Left renal pelvis (tissue), 4 donors: ENCODE data around the gene KRTAP12-2. TPM values are rescaled to one million over a fixed set of nuclear protein-coding genes. Genes with fewer than 3 reads are reported as not detected.

Experiments used
- DNase-seq, 4 donors: peaks; one replicate each; pipeline ENCODE4 v3.0.0-alpha.2; 2013; ENCODE audit warnings: low read depth in 4 of 4, low spot score in 3 of 4
- polyA plus RNA-seq, 4 donors: library from polyadenylated mRNA; unstranded; fragments of 120-200 nt; gene quantifications; one replicate each; pipeline ENCODE4 v1.2.1, GENCODE V29; 2013; ENCODE audit not compliant: insufficient read length in 4 of 4

The KRTAP12-2 gene, protein sequence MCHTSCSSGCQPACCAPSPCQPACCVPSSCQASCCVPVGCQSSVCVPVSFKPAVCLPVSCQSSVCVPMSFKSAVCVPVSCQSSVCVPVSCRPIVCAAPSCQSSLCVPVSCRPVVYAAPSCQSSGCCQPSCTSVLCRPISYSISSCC
- polyA plus RNA-seq, result not detected

DNA sequence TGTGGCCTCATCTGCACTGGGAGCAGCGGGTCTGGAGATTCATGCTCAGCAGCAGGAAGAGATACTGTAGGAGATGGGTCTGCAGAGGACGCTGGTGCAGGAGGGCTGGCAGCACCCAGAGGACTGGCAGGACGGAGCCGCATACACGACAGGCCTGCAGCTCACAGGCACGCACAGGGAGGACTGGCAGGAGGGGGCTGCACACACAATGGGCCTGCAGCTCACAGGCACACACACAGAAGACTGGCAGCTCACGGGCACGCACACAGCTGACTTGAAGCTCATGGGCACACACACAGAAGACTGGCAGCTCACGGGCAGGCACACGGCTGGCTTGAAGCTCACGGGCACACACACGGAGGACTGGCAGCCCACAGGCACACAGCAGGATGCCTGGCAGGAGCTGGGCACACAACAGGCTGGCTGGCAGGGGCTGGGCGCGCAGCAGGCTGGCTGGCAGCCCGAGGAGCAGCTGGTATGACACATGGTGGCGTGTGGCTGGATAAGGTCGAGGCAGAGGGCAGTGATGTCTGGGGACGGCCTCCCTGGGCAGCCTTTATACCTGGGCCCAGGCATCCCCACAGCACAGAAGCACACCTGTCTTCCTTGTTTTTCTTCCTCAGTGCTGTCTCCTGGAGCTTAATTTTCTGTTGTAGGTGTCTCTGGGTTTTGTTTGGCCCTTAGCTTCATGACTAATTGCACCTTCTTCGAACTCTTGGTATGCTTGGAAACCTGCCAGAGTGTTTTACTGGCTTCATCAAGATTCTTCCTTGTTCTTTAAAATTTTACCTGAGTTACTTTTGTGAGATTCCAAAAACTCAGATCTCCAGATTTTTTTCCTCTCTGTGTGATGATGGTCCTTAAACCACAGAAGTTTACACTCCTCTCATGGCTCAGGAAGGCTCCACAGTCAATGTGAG is at the start of gene KRTAP12-2:
KRTAP12-2 (minus strand) TSS at position 527 of the 920 bp plus-strand sequence; CDS start at position 486, 41 bp downstream.
- DNase-seq, result no peak

DNA sequence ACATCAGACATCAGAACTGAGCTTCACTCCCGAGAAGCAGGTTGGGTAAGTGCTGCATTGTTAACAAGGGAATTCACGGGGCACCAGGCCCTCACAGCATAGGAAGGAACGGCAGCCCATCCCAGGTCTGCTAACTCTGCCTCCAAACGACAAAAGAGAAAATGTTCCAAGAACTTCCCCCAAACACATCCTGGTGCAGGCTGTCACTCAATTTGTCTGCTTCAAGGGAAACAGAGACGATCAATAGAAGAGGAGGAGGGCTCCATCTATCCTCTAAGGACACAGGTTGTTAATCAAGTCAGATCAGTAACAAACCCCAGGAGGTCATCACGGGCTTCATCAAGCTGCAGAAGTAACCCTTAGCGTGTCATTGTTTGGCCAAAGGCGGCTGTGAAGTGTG is 48.2 kb upstream of the KRTAP12-2 start:
- DNase-seq, result no peak

DNA sequence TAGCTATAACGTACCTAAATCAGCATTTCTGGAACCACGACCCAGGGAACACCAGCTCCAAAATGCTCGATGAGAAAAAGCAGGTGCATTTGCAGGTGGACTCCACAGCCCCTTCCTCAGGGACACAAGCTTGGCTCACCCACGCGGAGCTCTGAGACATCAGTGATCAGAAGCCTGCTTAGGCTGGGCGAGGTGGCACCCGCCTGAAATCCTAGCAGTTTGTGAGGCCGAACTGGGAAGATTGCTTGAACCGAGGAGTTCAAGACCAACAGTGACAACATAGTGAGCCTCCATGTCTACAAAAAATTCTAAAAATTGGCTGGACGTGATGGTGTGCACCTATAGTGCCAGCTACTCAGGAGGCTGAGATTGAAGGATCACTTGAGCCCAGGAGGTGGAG is 47.1 kb upstream of the KRTAP12-2 start:
- no peak for DNase-seq

DNA sequence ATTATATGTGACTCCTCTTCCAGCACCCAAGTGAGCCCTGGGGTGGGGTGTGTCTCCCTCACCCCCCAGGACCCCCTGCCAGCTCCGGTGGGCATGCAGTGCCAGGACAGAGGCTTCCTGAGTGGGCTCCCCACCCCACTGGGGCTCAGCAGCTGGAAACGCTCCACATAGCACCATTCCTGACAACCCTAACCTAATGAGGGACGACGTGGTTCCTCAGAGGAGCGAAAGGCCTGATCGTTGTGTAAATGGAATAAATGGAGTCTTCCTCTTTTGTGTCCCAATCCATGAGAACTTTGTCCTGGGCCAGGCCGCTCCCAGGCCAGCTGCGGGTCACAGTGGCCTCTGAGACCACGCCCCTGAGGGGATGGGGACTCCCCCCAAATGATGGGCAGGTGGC is 46.4 kb upstream of the KRTAP12-2 start:
- no peak for DNase-seq

DNA sequence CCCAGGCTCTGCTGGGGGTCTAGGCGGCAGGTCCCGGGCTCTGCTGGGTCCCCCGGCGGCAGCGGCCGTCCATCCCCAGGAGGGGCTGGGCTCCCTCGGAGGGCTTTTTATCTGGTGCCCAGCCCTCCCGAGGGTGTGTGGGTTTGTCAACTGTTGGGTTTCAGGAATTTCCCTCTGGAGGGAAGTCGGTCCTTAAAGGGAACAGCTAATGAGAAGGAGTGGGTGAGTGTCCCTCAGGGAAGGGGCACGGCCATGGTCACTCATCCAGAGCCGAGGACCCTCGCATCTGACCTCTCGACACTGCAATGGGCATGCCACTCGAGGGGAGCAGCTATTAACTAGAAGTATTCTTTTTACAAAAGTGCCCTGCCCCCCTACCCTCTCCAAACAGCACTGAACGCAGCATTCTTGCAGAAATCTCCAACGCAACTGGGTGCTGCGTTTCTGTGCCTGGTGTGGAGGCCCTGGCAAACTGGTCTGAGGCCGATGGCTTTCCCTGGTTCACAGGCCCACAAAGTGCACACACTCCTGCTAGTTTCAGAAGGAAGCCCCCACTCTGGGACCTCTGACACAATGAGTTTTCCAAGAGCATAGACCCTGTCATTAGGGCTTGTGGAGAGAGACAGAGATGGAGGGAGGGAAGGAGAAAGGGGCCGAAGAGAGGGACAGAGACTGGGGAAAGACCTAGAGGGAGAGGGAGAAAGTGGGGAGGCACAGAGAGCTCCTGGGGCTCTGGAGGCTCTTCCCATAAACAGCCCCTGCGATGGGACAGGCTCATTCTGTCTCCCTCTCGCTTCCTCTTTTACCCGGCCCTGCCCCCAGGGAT is 45.7 kb upstream of the KRTAP12-2 start:
- DNase-seq, result no peak

DNA sequence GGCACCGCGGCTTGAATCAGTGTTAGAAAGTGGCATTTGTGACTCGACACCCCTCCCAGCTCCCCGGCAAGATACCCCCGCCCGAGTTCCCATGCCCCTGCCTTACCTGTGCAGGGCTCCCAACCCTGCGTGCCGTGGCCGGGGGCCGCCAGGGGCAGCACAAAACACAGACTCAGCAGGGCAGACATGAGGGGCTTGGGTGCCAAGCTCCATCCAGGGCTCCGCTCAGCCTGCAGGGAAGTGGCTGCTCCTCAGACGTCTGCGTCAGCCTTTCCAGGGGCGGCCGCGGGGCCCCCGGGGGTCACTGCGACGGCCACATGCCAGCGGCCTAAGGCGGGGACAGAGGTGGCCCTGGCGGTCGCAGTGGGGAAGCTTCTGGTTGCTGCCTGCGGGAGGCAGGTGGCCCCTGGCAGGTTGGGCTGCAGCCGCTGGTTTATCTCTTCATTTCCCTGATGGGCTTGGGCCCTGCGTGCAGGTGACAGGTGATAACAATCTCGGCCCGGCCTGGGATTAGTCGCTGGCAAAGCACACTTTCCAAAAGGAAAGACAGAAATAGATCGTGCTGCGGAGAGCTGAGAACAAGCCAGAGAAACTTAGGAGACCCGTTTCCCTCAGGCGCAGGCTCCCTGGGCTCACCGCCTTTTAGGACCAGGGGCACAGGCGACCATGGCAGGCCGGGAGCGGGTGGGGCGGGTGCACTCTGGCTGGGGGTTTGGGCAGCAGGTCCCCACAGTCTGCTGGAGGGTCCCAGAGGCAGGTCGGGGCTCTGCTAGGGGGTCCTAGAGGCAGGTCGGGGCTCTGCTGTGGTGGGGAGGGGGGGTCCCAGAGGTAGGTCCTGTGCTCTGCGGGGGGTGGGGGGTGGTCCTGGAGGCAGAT is 44.8 kb upstream of the KRTAP12-2 start, which contains the start of gene TSPEAR:
TSPEAR (minus strand) TSS at position 246 of the 876 bp plus-strand sequence; CDS start at position 188, 58 bp downstream.
- DNase-seq, result no peak

DNA sequence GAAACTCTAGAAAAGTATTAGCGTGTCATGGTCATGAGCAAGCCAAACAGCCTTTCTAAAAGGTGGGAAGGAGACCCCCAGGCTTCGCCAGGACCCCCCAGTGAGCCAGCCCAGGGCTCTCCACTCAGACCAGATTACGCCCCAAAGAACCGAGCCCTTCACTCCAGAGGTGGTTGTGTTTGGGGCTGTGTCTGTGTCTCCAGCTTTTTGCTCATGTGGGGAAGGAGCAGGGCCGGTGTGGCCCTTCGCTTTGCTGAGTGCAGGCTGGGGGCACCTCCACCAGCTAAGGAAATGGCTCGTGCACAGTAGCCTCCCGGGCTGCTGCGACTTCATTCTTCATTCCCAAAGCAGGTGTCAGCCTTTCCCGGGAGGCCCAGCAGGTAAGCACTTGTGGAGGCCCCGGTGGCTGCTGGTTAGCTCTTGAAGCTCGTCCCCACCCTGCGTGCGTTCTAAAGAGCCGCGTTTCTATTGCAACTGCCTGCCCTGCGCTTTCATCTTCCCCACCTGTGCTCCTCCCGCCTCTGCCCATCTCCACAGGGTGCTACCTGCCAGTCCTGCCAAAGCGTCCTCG is 44.1 kb upstream of the KRTAP12-2 start:
- DNase-seq, result no peak

DNA sequence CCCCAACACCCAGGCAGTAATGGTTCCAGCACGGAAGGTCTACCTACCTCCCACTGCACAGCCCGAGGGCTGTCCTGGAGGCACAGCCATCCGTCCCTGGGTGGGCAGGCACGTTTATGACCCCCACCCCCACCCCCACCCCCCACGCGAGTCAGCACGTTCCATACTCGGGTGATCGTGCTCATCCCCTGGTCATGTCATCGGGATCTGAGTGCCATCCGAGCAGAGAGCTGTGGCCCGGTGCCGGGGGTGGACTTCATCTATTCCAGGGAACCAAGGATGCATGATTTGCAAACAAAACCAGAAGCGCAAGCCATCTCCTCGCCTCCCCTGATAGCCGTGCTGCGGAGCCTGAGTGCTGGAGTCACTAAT is 43.6 kb upstream of the KRTAP12-2 start:
- DNase-seq, result no peak

DNA sequence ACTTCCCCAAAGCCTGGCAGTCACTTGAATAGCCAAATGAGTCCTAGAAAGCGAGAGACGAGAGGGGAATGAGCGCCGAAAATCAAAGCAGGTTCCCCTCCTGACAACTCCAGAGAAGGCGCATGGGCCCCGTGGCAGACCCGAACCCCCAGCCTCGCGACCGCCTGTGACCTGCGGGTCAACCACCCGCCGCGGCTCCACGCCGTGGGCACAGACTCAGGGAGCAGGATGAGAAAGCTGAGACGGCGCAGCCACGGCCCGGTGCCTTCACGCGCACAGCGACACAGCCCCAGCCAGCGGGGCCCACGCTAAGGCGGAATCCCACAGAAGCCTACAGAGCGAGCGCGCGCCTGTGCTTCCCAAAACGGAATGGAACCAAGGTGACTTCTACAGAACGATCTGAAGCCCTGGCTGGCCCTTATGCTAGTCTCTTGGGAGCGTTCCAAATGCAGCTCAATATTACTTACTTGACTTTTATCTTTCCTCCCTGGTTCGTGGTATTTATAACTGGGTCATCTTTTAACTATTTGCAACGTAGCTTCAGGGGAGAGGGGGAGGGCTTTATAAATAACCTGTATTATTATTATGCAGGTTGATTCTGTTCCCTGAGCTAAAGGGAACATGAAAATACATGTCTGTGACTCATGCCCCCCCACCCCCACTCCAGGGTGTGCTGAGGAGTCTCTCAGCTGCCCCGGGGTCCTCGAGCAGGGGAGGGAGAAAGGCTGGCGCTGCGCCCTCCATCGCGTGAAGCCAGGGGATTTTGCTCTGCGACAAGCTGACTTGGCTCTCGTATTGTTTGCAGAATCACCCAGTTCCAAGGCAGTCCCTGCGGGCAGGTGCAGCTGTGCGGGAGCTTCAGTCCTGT is 42.9 kb upstream of the KRTAP12-2 start:
- no peak for DNase-seq

DNA sequence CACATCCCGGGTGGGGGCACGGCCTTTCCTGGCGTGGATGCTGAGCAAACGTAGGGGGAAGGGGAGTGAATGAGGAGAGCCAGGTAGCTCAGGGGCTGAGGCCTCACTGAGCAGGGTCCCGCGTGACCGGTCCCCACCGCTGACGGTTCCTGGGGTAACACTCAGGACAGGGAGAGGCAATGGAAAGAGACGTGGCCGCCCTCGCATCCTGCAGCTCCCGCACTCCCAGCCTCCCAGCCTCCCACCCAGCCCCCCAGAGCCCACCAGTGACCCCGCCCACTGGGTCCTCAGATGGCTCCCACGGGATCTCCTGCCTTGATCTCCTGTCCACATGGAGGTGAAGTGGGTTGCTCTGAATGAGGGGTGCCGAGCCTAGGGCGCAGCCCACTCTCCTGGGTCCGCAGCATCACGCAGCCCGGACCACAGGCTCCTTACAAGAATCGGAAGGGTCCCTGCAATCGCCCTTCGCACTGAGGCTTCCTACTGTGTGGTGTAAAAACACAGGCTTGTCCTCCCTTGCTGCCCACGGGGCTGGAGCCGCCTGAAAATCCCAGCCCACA is 42.2 kb upstream of the KRTAP12-2 start:
- DNase-seq, result no peak

DNA sequence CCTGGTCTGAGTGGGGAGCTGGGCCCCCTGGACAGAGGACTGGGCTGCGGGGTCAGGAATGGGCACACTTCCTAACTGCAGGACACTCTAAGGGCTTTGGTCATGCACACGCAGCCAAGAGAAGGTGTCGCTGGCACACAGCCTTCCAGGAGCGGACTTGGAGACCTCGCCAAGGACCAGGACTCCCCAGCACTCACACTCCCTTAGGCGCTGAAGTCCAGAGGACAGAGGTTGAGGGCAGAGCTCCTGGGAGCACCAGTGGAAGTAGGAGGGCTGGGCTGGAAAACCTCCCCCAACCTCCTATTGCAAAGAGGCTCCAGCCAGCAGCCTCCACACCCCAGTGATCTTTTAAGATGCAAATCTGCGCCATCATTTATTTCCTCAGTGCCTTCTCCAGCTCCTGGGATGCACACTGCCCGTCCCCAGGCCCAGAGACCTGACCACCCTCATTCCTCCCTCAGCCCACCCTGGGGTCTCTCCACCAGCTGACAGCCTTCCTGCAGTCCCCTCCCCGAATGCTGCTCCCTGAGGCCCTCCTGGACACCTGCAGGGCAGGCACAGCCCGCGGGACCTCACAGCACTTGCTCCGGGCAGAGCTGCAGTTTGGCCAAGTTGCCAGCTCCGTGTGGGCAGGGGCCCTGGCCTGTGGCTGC is 41.6 kb upstream of the KRTAP12-2 start:
- DNase-seq, result no peak

DNA sequence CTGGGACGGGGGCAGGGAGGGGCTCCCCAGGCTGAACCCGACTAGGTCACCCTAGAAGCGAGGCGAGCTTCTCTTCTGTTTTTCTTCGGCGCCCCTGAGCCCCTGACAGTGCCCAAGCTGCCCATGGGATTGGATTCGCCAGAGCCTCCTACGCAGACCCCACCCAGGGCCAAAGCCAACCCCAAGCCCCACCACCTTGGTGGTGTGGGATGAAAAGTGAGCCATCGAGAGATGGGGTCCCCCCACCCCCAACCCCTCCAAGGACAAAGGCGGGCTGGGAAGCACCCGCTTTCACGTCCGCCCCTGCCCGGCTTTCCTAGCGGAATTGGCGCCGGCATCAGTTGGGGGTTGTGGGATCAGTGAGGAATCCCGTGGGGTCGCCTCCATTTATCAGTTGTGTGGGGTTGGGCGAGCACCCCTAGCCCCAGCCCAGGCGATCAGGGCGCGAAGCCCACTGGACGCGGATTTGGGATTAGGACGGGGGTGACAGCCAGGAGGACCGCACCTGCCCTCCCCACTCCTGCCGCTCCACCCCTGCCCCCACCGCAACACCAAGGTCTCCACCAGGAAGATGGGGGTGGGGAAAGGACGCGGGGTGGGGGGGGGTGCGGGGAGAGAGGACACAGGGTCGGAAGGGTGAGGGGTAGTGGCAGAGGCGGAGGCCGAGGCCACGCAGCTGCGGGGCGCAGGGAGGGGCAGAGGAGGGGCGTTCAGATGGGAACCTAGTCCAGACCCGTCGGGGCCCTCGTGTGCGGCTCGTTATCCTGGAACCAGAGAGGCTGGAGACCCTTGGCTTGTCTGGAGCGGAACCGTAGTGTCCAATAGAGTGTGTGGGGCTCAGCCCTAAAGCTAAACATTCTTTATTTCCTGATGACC is 40.2 kb upstream of the KRTAP12-2 start:
- DNase-seq, result no peak

DNA sequence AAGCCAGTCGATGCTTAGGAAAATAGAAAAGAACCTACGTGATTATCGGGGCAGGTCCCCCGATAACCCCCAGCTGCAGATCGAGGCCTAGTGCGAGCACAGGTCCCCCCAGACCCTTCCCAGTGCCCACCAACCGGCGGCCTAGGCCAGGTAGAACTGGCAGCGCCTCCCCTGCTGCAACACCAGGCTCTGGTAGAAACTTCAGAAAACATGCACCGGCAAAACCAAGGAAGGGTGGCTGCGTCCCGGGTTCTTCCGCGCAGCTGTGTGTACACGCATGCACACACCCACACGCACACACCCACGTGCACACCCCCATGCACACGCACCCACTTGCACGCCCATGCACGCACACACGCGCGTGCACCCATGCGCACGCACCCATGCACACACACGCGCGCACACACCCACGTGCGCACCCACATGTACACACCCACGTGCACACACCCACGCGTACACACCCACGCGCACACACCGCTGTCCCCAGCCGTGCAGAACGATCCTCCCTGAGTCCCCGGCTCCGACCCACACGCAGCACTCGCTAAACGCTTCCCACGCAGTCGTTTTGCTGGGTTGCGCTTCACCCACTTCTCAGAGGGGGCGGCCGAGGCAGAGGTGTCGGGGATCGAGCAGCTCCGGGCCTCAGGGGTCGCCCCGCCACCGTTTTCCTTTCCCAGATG is 39.4 kb upstream of the KRTAP12-2 start:
- no peak for DNase-seq

DNA sequence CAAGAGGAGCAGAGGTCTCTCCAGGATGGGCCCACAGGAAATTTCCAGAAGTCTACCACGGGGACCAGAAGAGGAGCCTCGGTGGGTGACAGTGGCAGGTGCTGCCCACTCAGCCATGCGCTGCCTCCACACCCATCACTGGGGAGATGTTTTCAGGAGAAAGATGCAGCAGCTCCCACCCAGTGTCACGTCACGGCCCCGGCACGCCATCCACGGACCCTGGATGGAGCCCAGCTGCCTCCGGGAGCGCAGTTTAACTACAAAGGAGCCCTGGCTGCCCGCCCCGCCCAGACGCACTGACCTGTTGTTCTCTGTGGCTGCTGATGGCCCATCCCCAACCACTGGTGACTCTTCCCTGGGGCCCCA is 37.9 kb upstream of the KRTAP12-2 start:
- DNase-seq, result no peak

DNA sequence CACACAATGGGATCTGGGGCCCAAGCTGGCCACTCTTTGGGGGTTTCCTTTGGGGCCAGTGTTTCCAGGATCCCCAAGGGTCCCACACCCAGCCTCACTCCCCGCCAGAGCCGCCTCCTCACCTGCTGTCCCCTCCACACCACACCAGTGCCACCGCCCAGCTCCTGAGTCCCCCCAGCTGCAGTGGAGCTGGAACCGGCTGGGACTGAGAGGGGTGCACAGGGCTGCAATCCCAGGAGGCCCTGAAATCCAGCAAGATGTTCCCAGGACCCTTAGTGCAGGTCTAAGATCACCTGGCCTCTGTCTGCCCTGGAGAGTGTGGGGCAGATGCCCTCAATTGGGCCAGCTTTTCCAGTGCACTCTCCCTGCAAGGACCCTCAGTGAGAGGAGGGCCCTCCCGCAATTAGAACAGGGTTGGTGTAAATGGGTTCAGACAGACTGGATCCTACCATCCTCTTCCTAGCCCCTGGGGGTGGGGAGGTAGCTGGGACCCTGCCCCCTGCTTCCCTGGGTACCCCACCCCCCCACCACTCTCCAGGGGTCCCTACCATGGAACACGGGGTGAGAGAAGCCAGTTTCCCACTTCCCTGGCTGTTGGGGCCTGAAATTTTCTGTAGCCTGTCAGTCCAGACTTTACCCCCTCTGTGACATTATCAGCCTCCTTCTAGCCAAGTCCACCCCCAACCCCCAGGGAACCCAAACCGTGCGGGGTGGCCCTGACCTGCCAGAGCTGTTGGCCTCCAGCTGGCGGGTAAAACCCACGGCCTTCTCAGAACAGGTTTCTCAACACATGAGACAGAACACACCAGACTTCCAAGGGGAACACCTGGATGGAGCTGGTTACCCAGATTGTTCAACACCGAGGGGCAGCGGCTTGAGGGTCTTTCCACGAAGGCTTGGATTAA is 37.3 kb upstream of the KRTAP12-2 start:
- DNase-seq, result no peak
